Stimulated activated CD8-positive, alpha-beta memory T cell treated with anti-CD3 and anti-CD28 coated beads, Interleukin-7, amount 100 ng/mL, for 48 hours (primary cell): ENCODE results near the gene TOR2A.

Experiments
- DNase-seq, 2 donors: peaks; one replicate each; pipeline ENCODE4 v3.0.0-alpha.2; 2020; ENCODE audit warnings: low read depth in 1 of 2; ENCODE audit errors: extremely low read depth in 1 of 2

The TOR2A gene

GRCh38 chr9:127700594-127701255 lies 34.4 kb downstream of the TOR2A start:
- DNase-seq = no peak

GRCh38 chr9:127700140-127700539 lies 35.0 kb downstream of the TOR2A start:
- no peak for DNase-seq

- peak; percentile 74 to 91 for DNase-seq
Measured at GRCh38 chr9:127698985-127699670, 36.0 kb downstream of the TOR2A start.

- no peak for DNase-seq
Measured at GRCh38 chr9:127698386-127698785, 36.7 kb downstream of the TOR2A start.

- DNase-seq = no peak
Measured at GRCh38 chr9:127697575-127697974, 37.5 kb downstream of the TOR2A start.

GRCh38 chr9:127694890-127695720 lies 40.0 kb downstream of the TOR2A start:
- DNase-seq = no peak

GRCh38 chr9:127693697-127694096 lies 41.4 kb downstream of the TOR2A start:
- DNase-seq = no peak

GRCh38 chr9:127693143-127693542 lies 42.0 kb downstream of the TOR2A start:
- no peak for DNase-seq

GRCh38 chr9:127692071-127692470 lies 43.0 kb downstream of the TOR2A start:
- DNase-seq = no peak

GRCh38 chr9:127690735-127691134 lies 44.4 kb downstream of the TOR2A start:
- DNase-seq = no peak

- no peak for DNase-seq
Measured at GRCh38 chr9:127689329-127690000, 45.6 kb downstream of the TOR2A start.

- DNase-seq = no peak
Measured at GRCh38 chr9:127686461-127687393, 48.4 kb downstream of the TOR2A start.

GRCh38 chr9:127684576-127684975 lies 50.5 kb downstream of the TOR2A start:
- no peak for DNase-seq

- DNase-seq = no peak
Measured at GRCh38 chr9:127683723-127684122, 51.4 kb downstream of the TOR2A start.

GRCh38 chr9:127682351-127683136 lies 52.5 kb downstream of the TOR2A start:
- no peak for DNase-seq
